KMS-11 (cell line): ENCODE measurements around the gene FLNA.

Experiments used
- H2AFZ ChIP-seq: fragments of 200-600 bp; sonication (generic); 2 replicates; pipeline ENCODE4 v1.6.1; 2016; ENCODE audit warnings: antibody characterized with exemption, mixed run types, low read depth
- H3K27ac ChIP-seq: fragments of 200-600 bp; sonication (generic); 2 replicates; pipeline ENCODE4 v1.6.1; 2016; ENCODE audit warnings: mild to moderate bottlenecking, mixed run types
- H3K27me3 ChIP-seq: fragments of 200-600 bp; sonication (generic); 2 replicates; pipeline ENCODE4 v1.6.1; 2017; ENCODE audit warnings: mild to moderate bottlenecking, low read depth, mixed run types, moderate library complexity; ENCODE audit not compliant: insufficient read depth
- H3K36me3 ChIP-seq: fragments of 200-600 bp; sonication (generic); 2 replicates; pipeline ENCODE4 v1.6.1; 2017; ENCODE audit warnings: mild to moderate bottlenecking, mixed run types; ENCODE audit not compliant: insufficient read depth
- H3K4me1 ChIP-seq: fragments of 200-600 bp; sonication (generic); 2 replicates; pipeline ENCODE4 v1.6.1; 2016; ENCODE audit warnings: mild to moderate bottlenecking, low read depth, mixed run types; ENCODE audit not compliant: poor library complexity, severe bottlenecking
- H3K4me2 ChIP-seq: fragments of 200-600 bp; sonication (generic); 2 replicates; pipeline ENCODE4 v1.7.0; 2016; ENCODE audit warnings: mild to moderate bottlenecking, mixed run types
- H3K4me3 ChIP-seq: fragments of 200-600 bp; sonication (generic); IDR thresholded peaks from 2 replicates; pipeline ENCODE4 v1.6.1; 2017; ENCODE audit warnings: low read depth, low read length, mixed read lengths; ENCODE audit not compliant: insufficient read depth
- H3K79me2 ChIP-seq: fragments of 200-600 bp; sonication (generic); 2 replicates; pipeline ENCODE4 v1.6.1; 2016; ENCODE audit warnings: low read depth, mixed run types; ENCODE audit not compliant: insufficient read depth
- H3K9ac ChIP-seq: fragments of 200-600 bp; sonication (generic); 2 replicates; pipeline ENCODE4 v1.6.1; 2016; ENCODE audit warnings: mild to moderate bottlenecking, mixed run types
- H4K20me1 ChIP-seq: fragments of 200-600 bp; sonication (generic); 2 replicates; pipeline ENCODE4 v1.6.1; 2016; ENCODE audit warnings: mild to moderate bottlenecking, mixed run types; ENCODE audit not compliant: insufficient read depth
- CTCF ChIP-seq: fragments of 200-600 bp; sonication (generic); conservative IDR thresholded peaks from 2 replicates; pipeline ENCODE4 v1.6.1; 2017; ENCODE audit warnings: low read depth, mild to moderate bottlenecking, antibody characterized with exemption, low read length, moderate library complexity, mixed read lengths

Gene FLNA

GRCh38 chrX:154365052-154365600 is 9.3 kb downstream of the FLNA start:
- Histone ChIP-seq H4K20me1 (no peaks in the 10 kb centered on the region), H3K9ac (no peak overlapping the region), H3K27ac (no peak overlapping the region), H3K79me2 (peaks cover 35% of the 10 kb centered on the region), H3K36me3 (no peaks in the 10 kb centered on the region; the same call in 1 of the 2 replicates), H3K4me2 (no peak overlapping the region), H3K4me3 (no peak overlapping the region), H3K4me1 (peaks cover 16% of the 10 kb centered on the region), H3K27me3 (no peaks in the 10 kb centered on the region), H2AFZ (no peak overlapping the region)
- TF ChIP-seq CTCF: no peak

- Histone ChIP-seq H3K9ac (no peak overlapping the region), H4K20me1 (no peaks in the 10 kb centered on the region), H3K27me3 (no peaks in the 10 kb centered on the region), H3K36me3 (no peaks in the 10 kb centered on the region; the same call in 1 of the 2 replicates), H3K4me1 (peaks cover 16% of the 10 kb centered on the region), H2AFZ (no peak overlapping the region), H3K4me3 (no peak overlapping the region), H3K27ac (no peak overlapping the region), H3K4me2 (no peak overlapping the region), H3K79me2 (peaks cover 23% of the 10 kb centered on the region)
- TF ChIP-seq CTCF: no peak
Measured at GRCh38 chrX:154363706-154364439, 10.6 kb downstream of the FLNA start.

- Histone ChIP-seq H3K36me3 (no peaks in the 10 kb centered on the region; the same call in 1 of the 2 replicates), H3K27ac (no peak overlapping the region), H3K4me3 (no peak overlapping the region), H3K9ac (no peak overlapping the region), H3K27me3 (no peaks in the 10 kb centered on the region), H3K4me2 (no peak overlapping the region), H3K4me1 (peaks cover 4% of the 10 kb centered on the region), H4K20me1 (no peaks in the 10 kb centered on the region), H3K79me2 (peaks cover 6% of the 10 kb centered on the region), H2AFZ (no peak overlapping the region)
- TF ChIP-seq CTCF: no peak
Measured at GRCh38 chrX:154362085-154362742, 12.2 kb downstream of the FLNA start.

- no peak for TF ChIP-seq CTCF
- H3K79me2 ChIP-seq: no peaks in the 10 kb centered on the region; the same call in 1 of the 2 replicates
- no peaks in the 10 kb centered on the region for H3K27me3 ChIP-seq
- no peaks in the 10 kb centered on the region; the same call in 1 of the 2 replicates for H3K36me3 ChIP-seq
- H2AFZ ChIP-seq: no peak overlapping the region
- H3K4me1 ChIP-seq: no peaks in the 10 kb centered on the region
- H3K9ac ChIP-seq: no peak overlapping the region
- no peak overlapping the region for H3K27ac ChIP-seq
- no peaks in the 10 kb centered on the region for H4K20me1 ChIP-seq
- H3K4me2 ChIP-seq: no peak overlapping the region
- no peak overlapping the region for H3K4me3 ChIP-seq
Measured at GRCh38 chrX:154360155-154360713, 14.2 kb downstream of the FLNA start.
